Nucleus accumbens (tissue), 56 donors: Measurements from ENCODE around the gene ENPP7.
"Not testable (repeated sequence)": the region's sequence is repeated elsewhere in the genome, so short reads cannot be mapped to it uniquely, and the experiment has no call there.

Source experiments
- DNase-seq, 56 donors: peaks; one replicate each; lab custom pipeline; 2025; lab: John Stamatoyannopoulos, UW

Gene ENPP7

DNA sequence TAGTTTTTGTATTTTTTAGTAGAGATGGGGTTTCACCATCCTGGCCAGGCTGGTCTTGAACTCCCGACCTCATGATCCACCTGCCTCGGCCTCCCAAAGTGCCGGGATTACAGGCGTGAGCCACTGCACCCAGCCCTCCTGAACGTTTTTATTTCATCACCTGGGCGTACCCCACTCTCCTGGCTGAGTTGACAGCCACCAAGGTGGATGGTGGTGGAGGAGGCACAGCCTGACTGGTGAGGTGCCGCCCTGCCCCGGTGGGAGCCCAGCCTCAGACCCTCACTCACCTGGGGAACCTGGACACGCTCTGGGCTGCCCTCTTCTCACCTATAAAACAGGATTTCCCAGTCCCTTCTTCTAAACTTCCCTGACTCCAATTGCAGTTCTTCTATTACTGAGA, 42.0 kb downstream of the ENPP7 start:
- DNase-seq: not testable (repeated sequence)

DNA sequence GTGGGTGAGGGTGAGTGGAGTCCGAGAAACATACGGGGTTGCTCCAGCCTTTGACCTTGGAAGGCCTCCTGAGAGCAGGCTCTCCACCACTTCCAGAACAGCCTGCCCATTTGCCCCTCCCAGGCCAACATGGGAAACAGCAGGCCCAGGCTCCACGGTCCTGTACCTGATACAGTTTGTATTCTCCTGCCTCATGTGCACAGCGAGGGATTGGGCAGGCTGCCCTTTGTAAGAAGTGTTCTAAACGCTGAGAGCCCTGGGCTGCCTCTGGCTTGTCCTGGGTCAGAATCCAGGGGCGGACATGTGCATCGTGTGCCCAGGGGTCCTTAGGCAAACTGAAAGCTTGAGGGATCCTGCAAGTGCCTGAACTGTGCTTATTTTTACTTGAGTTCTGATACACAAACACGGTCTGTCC, 43.8 kb downstream of the ENPP7 start:
- no peak for DNase-seq

DNA sequence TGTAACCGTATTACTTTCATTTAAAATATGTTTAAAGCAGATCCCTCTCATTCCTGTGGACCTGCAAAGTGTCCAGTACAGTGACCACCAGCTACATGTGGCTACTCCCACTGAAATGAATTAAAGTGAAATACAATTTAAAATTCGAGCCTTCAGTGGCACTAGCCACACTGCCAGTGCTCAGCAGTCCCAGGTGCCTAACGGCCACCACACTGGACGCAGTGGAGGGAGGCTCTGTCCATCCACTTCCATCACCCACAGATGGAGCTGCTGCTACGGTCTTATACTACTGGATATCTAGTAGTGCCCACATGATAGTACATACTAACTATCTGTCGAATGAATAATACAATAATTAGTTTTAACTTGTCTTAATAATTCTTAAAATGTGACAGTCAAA, 44.9 kb downstream of the ENPP7 start:
- DNase-seq: no peak

DNA sequence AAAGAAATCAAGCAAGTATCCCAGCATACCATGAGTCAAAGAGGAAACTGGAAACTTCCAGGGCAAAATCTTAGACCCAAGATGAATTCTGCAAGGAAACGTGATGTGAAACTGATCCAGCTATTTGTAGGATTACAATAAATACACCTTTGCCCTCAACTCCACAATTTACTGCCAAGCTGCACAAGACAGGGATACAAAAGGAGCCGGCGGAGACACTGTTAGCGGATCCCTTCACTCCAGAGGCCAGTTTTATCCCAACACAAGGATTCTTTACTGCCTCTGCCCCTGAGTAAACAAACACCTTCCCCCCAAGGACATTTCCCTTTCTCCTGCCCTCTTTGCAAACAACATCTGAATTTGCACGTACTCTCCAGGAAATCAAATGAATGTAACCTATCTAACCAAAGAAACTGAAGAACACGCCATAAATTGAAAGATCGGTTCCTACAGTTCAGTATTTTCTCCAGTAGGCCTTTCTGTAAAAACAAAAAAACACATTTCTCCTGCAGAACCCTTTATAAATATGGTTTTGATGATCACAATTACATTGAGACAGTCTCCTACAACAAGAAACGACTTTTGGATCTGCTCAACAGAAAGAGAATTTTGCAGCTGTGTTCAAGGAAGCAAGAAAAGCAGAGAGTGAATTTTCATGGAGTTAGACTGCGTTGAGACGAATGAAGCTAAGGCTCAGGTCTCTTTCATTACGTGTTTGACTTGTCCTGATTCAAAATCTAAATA, 45.8 kb downstream of the ENPP7 start:
- no peak for DNase-seq

DNA sequence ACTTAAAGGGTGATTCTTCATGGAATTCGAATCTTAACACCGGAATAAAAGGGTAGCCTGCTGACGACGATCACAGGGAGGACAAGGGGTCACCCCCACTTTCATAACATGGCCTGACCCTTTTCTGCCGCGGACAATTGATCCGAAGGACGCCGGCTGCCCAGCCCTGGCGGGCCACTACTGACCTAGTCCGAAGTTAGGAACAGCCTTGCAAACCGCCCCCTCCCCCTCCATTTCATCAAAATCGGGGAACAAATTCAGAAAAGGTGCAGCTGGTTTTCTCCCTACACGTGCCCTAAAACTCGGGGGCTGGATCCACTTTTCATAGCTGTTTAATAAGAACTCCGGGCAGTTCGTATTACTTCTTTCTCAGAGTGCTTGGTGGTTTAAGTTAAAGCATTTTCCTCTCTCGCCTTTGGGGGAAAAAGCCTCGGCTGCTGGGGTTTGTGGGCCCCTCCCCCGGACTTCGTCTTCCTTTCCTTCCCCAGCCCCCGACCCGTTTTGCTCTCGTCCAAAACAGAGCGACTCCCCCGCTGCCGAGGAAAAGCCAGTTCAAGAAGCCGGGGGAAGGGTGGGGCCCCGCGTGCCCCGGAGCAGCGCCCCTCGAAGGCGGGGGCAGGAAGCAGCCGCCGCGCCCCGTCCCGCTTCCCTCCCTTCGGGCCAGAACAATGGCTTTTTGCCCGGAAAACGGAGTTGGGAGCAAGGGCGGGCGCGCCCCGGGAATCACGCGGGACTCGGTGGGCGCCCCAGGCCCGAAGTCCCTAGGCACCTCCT, 46.6 kb downstream of the ENPP7 start:
- DNase-seq: peak in 36 of 56 donors; percentile 30 to 85 (median 62)

DNA sequence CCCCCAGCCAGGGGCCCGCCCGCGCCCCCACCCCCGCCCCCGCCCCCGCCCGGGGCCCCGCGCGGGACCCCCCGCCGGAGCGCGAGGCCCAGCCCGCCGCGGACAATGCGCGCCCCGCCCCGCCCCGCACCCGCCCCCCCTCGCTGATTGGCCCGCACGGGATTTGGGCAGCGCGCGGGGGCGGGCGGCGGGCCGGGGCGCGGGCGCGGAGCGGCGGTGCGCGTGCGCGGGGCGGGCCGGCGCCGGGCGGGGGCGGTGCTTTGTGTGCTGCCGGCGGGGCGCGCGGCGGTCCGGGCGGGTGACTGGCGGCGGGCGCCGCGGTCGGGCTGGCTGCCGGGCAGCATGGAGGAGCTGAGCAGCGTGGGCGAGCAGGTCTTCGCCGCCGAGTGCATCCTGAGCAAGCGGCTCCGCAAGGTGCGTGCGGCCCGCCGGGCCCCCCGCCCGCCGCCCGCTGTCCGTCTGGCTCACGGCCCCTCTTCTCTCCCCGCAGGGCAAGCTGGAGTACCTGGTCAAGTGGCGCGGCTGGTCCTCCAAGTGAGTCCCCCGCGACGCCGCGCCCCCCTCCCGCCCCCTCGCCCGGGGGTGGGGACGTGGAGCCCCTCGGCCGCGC, 47.3 kb downstream of the ENPP7 start, which contains the start of gene CBX2:
TSS of gene CBX2 (plus strand) at position 255 of the 610 bp plus-strand sequence. CDS start at position 343, 88 bp downstream.
- peak in 50 of 56 donors; percentile 22 to 85 (median 64) for DNase-seq

DNA sequence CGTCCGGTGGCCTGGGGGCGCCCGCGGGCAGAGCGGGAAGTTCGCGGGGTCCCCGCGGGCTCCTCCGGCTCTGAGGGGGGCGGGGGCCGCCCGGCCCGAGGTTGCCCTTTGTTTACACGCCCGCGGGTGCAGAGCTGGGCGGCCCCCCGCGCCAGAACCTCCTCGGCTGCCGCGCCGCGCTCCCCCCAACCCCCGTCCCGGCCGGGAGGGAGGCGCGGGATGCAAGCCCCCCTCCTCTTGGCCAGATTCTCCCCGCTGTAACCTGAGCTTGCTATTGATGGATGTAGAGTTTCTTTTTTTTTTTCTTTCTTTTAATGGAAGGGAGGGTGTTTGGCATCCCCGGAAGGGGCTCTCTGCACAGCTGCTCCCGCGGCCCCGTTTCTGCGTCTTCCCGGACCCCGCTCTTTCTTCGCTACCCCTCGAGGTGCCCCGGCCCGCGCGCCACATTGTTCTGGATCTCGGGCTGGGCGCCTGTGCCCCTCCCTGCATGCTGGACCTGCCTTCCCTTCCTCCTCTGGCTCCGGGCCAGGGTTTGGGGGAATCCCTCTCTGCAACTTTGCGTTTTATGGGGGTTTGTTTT, 47.9 kb downstream of the ENPP7 start:
- no peak for DNase-seq

DNA sequence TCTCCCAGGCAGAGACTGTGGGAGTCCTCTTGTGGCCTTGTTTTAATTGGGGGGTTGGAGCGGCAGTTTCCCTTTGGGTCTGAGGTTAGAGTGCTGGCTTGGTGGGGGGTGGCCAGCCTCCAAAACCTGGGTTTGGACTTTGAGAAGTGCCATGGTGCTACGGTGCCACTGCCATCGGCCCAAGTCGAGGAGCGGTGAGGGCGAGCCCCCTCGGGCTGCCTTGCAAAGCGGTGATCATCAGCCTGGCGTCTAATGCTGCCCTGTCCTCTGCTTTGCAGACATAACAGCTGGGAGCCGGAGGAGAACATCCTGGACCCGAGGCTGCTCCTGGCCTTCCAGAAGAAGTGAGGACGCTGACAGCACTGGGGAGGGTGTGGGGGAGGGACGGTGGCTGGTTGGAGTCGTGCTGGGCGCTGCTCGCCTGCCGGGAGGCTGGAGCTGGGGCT, 48.4 kb downstream of the ENPP7 start:
- DNase-seq: no peak

DNA sequence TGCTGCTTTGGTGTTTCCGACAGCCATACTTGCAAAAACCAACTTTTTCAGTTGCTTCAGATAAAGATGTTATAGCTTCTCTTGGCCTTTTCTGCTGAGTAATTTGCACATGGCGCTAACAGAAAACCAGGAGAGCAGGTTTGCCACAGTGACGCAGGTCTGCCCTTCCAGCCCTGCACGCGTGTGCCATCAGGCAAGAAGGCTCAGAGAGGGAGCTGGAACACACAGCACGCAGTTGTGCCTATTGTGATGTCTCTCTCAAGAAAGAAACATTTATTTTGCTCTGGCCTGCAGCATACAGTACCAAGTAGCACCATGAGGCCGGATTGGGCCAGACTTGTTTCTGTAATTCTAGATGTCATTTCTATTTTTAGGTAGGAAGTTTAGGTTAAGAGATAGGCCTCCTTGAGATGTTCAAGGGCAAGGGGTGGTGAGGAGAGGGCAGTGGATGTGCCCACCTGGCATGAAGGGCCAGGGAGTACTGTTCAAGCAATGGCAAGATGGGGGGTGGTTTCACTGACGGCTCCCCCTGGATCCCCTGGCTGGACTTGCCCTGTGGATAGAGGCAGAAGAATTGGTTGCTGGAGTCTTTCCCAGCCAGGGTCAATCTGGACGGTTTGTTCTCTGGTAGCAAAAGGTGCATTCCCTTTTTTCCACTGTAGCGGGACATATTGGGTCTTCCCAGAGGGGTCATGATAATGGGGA, 49.1 kb downstream of the ENPP7 start:
- DNase-seq: no peak

DNA sequence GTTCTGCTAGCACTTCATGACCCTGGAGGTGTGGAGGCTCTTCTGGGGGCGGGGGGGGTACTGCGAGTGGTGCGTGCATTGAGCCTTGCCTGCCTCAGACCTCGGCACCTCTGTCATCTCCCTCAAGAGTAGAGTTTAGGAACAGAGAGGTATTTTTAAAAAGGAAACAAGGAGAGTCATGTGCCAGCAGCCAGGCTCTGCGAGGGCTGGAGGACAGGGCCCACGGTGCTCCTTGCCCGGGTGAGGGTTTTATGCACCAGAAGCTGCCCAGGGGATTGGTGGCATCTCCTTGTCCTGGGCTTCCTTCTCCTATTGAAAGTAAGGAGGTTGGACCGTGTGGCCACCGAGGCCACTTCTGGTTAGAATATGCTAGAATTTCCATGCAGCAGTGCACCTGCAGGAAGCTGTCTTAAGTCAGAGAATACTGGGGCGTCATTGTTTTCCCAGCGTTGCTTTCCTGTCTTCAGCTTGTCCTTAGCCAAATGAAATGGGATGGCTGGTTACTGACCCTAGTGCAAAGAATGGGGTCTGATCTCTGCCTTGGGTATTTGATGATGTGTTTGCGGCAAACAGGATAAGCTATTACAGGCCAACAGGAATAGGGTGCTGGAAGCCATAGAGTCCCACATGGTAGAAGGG, 50.4 kb downstream of the ENPP7 start:
- DNase-seq: no peak

DNA sequence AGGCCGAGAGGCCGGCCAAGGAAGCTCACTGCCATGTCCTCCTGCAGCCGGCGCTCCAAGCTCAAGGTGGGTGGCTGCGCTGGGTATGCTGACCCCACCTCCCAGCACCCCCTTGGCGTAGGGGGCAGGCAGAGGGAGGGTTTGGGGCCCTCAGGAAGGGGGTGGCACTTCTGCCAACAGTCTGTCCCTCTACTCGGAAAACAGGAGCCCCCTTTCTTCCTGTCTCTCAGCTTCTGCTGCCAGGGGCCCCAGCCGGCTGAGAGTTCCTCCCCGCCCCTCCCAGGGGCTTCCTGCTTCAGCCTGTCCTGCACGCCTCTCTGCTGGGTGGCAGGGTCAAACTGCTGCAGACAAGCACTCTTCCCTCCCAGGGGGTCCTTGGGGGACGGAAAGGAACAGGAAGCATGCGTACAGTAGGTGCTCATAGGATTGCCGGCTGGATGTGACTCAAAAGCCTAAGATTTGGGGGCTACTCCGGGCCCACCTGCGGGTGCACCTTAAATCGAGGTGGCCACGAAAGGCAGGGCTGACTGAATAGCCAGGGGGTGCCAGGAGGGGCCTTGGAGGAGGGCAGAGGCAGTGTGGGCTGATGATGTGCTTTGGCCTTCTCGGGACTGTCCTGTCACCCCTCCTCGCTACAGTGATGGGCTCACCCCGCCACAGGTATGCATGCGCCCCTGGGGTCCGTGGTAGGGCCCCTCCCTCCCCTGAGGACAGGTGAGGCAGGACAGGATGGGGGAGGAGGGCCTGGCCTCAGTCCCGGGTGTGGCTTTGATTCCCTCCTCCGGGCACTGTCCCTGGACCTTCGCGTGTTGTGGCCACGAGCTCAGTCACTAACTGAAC, 51.2 kb downstream of the ENPP7 start:
- no peak for DNase-seq

DNA sequence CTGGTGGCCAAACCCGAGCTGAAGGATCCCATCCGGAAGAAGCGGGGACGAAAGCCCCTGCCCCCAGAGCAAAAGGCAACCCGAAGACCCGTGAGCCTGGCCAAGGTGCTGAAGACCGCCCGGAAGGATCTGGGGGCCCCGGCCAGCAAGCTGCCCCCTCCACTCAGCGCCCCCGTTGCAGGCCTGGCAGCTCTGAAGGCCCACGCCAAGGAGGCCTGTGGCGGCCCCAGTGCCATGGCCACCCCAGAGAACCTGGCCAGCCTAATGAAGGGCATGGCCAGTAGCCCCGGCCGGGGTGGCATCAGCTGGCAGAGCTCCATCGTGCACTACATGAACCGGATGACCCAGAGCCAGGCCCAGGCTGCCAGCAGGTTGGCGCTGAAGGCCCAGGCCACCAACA, 53.1 kb downstream of the ENPP7 start:
- DNase-seq: no peak

DNA sequence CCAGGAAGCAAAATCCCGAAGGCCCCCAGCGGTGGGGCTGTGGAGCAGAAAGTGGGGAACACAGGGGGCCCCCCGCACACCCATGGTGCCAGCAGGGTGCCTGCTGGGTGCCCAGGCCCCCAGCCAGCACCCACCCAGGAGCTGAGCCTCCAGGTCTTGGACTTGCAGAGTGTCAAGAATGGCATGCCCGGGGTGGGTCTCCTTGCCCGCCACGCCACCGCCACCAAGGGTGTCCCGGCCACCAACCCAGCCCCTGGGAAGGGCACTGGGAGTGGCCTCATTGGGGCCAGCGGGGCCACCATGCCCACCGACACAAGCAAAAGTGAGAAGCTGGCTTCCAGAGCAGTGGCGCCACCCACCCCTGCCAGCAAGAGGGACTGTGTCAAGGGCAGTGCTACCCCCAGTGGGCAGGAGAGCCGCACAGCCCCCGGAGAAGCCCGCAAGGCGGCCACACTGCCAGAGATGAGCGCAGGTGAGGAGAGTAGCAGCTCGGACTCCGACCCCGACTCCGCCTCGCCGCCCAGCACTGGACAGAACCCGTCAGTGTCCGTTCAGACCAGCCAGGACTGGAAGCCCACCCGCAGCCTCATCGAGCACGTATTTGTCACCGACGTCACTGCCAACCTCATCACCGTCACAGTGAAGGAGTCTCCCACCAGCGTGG, 53.7 kb downstream of the ENPP7 start:
- no peak for DNase-seq

DNA sequence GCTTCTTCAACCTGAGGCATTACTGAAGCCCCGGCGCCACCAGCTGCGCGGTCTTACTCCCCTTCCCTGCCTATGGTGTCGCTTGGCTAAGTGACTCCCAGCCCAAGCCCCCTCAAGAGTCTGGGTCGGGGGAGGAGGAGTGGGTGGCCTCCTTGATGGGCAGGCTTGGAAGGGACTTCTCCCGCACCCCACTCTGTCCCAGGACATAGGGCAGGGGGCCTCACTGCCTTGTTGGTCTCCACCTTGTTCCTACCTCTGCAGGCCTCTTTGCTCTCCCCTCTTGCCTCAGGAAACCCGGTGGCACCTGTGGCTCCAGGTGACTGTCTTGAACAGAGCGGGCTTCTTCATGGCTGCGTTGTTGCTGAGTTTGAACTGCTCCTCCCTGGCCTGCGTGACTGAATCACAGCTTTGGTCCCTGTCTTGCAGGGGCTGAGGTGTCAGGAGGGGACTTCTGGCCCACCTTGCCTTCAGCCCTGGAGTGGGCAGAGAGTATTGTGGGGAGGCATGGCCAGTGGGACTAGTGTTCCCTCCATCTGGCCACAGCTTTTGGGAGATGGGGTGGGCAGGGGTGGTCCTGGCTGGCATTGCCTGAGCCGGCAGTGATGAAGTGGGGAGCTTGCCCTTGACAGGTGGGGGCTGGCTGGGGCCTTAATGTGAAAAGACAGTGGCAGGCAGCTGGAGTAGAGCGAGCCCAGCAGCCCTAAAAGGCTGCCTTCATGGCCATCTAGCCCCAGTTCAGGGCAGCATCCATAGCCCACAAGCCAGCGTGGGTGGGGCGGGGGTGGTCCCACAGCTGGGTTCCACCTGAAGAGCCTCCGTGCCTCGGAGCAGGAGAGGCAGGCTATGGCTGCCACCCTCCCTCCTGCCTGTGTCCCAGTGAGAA, 54.5 kb downstream of the ENPP7 start:
- no peak for DNase-seq

DNA sequence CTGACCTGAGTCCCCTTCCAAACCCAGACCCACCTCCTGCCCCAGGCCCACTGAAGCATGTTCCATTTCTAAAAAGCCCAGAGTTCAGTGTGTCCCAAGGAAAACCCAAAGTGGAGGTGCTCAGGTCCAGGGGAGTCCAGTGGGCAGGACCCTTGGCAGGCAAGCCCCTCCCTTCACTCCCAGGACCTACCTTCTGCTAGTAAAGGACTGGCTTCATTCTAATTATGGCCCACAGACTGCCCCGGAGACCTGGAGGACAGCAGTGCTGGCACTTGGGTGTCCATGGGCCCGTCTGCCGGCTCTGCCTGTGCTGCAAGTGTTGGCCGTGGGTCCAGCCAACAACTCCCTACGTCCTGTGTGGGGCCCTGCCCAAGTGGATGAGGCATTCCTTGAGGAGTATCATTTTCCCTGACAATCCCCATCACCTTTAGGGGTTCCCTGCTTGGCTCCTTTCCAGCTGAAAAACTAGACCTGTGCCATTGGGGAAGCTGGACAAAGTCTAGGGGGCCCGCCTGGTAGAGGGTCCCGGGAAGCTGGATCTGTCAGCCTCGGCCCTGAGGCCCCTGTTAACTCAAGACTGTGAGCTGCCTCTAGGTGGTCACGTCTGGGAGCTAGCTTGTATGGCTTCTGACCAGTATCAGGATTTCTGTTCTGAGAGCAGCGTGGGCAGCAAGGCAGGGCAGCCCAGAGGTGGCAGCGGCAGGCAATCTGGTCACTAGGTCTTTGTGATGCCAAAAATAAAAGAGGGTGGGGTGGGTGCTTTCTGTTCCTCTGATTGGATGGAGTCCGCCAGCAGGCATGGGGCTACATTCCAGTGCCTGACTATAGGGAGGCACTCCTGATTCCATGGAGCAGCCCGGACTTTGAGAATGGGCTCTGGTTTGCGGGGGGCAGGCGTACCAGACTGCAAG, 55.4 kb downstream of the ENPP7 start:
- DNase-seq: no peak

DNA sequence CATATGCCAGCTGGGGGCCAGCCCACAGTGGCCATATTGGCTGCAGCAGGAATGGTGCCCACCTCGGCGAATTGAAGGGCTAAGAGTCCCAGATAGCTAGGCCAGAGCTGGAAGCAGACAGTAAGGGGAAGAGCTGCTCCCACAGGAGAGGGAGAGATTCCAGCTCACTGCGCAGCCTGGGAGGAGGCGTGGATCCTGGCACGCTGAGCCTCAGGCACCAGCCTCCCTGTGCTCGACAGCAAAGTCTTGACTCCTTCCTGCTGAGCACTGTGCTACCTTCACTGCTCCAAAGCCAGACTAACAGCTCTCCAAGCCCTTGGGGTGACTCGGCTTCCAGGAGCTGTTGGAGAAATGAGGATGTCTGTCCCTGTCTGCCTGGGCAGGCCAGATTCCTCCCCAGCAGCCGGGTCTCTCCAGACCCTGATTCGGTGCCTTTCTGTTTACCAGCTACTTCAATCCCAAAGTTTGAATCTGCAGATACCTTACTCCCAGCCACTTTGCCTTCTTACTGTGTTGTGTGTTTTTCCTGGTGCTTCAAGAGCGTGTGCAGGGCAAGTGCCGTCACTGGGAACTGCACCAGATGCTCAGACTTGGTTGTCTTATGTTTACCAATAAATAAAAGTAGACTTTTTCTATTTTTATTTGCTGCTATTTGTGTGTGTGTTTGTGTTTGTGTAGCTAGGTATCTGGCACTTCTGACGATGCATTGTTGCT, 56.3 kb downstream of the ENPP7 start:
- no peak for DNase-seq
